GM12865 (cell line): ENCODE data around the gene SLC48A1.

ENCODE experiments used
- DNase-seq: peaks from one replicate; pipeline ENCODE4 v3.0.0; 2010; ENCODE audit warnings: low read depth
- H3K4me3 ChIP-seq: 2 replicates; pipeline ENCODE4 v1.5.1; 2011; ENCODE audit warnings: mild to moderate bottlenecking, low read depth, low read length, control low read depth
- TF ChIP-seq, protein P1 (sequence below): IDR thresholded peaks from 2 replicates; pipeline ENCODE4 v1.5.1; 2011; ENCODE audit warnings: low read length, control low read depth, low read depth, inconsistent platforms; ENCODE audit not compliant: insufficient read depth; ENCODE audit errors: missing control alignments

The SLC48A1 gene

DNA sequence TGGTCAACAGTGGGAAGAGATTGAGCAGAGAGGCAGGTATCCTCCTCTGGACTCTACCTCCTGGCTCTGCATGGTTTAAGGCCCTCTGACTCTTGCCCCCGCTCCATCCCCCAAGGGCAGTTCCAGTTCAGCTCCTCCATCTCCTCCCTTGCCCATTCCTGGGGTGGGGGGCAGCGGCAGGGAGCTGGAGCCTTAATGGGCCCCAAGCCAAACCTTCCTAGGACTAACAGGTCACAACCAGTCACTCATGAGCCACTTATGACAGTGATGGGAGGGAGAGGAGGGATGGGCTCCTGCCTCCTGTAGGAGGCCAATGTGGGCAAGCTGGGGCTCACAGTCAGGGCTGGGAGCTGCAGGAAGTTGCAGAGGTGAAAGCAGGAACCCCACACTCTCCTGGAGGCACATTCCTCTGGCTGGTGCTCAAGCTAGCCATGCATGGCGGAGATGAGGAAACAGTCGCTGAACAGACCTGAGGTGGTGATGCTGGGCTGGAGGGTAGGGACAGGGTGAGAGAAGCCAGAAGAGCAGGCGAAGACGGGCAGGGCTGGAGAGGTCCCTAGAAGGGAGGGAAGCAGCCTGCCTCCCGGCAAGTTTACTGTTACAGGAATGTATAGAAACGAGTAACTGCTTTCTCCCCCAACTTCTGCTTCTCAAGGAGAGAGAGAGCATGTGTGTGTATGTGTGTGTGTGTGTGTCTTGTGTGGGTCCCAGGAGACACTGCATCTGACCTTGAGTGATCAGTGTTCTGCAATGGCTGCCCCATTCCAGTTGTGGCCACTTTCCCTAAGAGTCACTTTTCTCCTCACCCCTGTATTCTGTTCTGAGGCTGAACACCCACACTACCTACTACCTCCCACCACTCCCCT lies 9.3 kb upstream of the SLC48A1 start:
- DNase-seq: no peak
- TF ChIP-seq, protein P1, sequence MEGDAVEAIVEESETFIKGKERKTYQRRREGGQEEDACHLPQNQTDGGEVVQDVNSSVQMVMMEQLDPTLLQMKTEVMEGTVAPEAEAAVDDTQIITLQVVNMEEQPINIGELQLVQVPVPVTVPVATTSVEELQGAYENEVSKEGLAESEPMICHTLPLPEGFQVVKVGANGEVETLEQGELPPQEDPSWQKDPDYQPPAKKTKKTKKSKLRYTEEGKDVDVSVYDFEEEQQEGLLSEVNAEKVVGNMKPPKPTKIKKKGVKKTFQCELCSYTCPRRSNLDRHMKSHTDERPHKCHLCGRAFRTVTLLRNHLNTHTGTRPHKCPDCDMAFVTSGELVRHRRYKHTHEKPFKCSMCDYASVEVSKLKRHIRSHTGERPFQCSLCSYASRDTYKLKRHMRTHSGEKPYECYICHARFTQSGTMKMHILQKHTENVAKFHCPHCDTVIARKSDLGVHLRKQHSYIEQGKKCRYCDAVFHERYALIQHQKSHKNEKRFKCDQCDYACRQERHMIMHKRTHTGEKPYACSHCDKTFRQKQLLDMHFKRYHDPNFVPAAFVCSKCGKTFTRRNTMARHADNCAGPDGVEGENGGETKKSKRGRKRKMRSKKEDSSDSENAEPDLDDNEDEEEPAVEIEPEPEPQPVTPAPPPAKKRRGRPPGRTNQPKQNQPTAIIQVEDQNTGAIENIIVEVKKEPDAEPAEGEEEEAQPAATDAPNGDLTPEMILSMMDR: no peak
- no peak overlapping the region for H3K4me3 ChIP-seq

DNA sequence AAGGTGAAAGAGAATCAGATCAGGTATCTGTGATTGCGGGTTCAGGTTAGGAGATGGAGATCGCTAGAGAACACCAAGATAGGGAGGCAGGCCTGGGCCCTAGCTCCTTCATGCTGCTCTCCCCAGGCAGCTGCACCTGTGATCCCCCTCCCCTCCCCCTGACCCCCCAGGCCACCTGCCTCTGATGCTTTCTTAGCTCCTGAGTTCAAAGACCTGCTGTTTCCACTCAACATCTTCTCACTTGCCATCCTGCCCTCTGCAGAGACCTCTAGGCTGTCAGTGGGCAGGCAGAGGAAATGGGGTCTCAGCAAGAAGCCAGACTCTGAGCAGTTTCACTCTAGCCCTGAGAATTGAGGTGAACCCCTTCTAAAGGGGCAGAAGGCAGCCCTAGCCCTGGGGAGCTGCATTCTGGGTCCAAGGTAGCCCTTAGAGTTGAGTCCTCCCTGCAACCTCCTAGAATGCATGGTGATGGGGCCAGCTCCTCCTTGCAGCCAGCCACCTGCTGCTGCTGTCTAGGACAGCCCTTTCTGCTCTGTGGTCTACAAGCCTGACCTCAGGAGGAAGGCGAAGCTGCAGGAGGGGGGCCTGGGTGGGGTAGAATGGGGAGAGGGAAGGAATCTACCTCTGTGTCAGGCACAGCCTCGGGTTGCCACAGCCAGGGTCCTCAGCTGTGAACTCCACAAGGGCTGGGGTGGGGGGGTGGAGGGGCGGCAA lies 6.4 kb upstream of the SLC48A1 start:
- DNase-seq: no peak
- no peak overlapping the region for H3K4me3 ChIP-seq
- TF ChIP-seq, protein P1: no peak

DNA sequence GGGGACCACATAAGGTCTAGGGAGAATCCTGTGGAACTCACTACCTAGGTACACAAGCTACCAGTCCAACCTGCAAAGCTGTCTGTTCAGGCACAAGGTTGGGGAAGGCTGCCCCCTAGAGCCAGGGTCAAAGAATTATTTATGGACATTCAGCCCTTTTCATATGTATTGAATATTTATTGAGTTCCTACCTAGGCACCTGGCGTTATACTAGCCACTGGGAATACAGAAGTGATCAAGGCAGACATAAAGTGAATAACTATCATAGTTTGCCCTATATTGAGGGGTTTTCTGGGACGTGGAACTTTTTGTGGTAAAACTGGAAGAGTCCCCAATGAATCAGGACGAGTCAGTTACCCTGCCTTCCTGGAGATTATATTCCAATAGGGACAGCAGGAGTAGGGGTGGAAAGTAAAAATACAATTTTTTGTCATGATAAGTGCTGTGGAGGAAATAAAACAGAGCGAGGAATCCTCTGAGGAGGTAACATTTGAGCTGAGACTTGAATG lies 5.8 kb upstream of the SLC48A1 start:
- peak; percentile 85 for DNase-seq
- no peak overlapping the region for H3K4me3 ChIP-seq
- TF ChIP-seq, protein P1: peak; percentile 74

DNA sequence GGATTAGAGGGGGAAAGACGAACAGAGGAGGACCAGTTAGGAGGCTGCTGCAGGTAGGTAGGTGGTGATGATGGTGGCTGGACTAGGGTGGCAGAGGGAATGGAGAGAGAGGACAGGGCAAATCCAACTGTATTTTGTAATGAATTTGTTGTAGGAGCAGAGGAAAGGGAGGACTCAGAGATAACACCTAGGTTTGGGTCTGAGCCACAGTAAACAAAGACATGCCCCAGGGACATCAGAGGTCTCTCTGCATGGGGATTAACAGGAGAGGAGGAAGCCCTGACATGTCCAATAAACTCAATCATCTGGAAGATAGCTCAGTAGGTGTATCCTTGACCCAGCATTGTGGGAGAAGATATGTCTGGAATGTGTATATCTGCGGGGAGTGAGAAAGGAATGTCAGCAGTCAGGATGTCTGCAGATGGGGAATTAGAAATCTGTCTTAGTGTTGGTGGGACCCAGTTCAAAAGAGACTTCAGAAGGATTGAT lies 4.7 kb upstream of the SLC48A1 start:
- no peak for DNase-seq
- TF ChIP-seq, protein P1: no peak
- H3K4me3 ChIP-seq: no peak overlapping the region

DNA sequence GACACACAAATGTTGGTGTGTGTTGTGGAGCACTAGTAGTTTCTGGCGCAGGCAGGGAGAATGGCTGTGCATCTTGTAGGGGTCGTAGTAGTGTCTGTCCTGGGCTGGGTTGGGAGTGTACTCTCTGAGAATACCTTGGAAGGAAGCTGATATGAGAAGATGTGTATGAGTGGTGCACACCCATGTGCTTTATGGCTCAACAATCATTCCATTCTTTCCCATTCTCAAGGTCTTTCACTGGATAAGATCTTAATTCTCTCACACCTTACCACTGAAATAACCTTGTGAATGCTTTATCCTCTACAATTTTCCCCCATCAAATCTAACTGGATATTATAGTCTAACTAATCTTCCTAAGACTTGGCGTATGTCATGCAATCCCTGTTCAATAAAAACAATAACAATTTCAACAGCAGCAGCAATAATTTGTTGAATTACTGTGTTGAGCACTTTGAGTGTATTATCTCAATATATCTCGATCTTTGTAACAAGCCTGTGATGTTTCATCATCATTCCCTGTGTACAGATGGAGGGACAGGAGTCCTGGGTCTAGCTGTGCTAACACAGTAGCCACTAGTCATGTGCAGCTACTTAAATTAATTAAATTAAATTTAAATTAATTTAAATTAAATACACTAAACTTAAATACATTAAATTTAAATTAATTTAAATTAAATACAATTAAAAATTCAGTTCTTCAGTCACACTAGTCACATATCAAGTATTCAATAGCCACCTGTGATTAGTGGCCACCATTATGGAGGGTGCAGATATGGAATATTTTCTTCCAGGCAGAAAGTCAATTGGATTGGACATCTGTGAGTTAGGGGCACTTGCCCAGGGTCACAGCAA lies 3.6 kb upstream of the SLC48A1 start:
- TF ChIP-seq, protein P1: no peak
- no peak overlapping the region for H3K4me3 ChIP-seq
- DNase-seq: no peak

DNA sequence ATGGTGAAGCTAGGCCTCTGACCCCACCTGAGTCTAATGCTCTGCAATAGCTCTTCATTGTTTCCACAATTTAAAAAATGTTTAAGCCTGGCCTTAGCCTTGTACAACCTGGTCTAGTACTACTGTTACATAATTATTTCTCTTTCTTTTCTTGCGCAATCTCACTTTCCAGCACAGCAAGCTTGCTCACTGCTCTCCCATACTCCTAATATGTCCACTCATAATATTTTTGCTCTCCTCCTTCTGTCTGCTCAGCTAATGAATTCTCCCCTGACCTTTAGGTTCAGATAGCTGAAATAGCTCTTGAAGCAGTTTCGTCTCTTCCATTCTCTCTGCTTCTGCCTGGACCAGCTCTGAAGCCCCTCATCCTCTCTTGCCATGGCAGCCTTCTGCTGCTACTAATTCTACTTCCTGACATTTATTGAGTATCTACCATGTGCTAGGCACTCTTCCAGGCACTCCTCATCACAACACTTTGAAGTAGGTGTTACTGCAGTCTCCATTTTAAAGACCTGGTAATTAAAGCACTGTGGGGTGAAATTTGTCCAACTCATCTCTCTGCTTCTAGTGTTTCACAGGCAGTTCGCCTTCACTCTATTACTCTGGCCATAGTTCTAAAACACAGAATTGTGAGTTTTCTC lies 2.8 kb upstream of the SLC48A1 start:
- TF ChIP-seq, protein P1: no peak
- H3K4me3 ChIP-seq: no peak overlapping the region
- DNase-seq: no peak
